HG03103 (cell line): ENCODE results near the gene UNC5C.
"Not testable (repeated sequence)": the region's sequence is repeated elsewhere in the genome, so short reads cannot be mapped to it uniquely, and the experiment has no call there.

Experiments
- ATAC-seq: cut with Tn5 transposase; IDR thresholded peaks from one replicate; pipeline ENCODE4 v1.9.1; 2021; ENCODE audit warnings: low read depth; ENCODE audit not compliant: unreplicated experiment

UNC5C gene

DNA sequence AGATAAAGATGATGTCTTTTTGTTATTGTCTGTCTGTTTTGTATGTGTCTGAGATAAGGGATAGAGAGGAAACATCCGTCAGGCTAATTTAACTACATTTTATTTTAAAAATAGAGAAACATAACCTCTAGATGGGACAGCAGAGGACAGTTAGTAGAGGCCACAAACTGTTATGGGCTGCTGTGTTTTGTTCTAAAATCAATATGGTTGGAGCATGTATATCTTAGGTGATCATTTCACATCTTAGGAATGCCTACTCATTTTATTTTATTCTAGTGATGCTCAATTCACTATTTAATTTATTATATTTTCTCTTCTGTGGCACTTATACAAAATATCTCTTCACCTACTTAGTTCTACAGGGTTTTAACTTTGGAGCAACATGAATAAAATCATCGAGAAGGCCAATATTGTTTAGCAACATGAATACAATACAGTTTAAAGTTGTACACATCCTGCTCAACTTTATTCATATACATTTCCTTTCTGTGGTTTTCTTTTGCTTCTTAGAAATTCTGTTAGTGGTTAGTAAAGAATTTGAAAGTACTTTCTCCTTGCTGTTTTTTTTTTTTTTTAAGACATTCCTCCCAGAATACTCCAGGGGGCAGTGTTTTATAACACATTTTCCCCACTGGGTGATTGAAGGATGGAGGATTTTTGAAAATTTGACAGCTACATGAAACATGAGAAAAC lies 392.9 kb downstream of the UNC5C start:
- ATAC-seq = peak; percentile 46

DNA sequence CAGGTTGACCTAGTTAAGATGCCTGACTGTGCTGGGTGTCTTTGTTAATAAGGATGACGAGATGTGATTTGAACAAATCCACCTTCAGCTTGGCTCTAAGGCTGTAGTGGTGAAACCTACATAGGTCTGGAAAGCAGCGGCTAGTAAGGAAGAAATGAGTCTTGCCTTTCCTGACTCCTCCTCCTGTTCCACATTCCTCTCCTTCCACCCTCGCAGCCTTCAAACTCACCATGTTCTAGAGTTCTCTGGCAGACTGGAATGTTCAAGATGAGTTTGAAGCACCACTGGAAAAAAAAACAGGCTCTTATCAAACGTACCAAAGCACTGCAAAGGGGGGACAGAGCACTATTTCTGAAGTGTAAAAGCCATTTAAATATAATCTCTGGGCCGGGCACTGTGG lies 395.6 kb downstream of the UNC5C start:
- no peak for ATAC-seq

DNA sequence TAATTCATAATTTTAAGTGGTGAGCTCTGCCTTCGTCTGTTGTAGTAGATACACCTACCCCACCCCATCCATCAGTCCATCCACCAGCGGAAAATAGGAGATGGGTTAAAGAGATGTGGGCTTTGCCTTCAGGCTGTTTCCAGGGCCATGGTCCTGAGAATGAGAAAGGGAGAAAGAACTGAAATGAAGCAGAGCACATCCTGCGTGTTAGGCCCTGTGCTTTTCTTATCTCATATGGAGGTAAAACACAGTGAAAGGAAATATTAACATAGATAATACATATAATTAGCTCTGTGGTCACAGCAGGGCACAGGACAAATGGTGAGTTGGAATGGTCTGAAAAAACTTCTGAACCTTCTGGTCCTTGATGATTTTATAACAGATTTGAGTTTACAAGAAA lies 397.5 kb downstream of the UNC5C start:
- ATAC-seq = no peak

DNA sequence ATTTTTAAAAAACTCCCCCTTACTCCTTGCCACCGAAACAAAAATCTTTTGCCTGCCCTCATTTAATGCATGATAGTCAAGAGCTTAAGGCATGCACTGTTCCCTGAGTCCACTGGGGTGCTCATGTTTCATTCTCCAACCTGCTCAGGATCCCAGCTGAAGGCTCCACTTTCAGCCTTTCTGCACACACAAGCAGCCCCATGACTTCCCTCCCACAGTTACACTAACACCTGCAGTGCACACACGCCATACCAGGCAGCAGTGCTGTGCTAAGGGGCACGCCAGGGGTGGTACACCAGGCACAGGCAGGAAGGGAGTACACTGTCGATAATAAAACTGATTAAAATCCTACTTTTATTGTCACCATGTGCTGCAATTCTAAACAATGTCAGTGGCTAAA lies 405.8 kb downstream of the UNC5C start:
- ATAC-seq = no peak

DNA sequence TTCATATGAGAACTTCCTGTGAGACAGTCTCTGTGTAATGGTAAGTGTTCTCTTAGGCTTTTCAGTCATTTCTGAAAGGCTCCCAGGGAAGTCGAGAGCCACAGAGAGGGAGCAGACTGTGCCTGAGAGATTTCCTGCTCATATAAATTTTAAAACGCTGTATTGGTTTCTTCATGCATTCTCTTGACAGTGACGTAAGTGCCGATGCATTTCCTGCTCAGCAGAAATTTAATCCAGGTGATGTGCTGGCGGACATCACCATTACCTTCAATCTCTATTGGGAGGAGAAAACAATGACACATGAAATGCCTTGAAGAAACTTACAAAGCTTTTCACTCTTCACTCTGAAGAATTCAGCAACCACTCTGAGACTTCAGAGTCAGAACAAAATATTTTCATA lies 407.4 kb downstream of the UNC5C start:
- no peak for ATAC-seq

DNA sequence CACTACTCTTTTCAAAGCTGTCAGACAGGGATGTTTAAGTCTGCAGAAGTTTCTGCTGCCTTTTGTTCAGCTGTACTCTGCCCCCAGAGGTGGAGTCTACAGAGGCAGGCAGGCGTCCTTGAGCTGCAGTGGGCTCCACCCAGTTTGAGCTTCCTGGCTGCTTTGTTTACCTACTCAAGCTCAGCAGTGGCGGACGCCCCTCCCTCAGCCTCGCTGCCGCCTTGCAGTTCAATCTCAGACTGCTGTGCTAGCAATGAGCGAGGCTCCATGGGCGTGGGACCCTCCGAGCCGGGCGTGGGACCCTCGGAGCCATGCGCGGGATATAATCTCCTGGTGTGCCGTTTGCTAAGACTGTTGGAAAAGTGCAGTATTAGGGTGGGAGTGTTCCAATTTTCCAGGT lies 409.3 kb downstream of the UNC5C start:
- ATAC-seq = not testable (repeated sequence)

DNA sequence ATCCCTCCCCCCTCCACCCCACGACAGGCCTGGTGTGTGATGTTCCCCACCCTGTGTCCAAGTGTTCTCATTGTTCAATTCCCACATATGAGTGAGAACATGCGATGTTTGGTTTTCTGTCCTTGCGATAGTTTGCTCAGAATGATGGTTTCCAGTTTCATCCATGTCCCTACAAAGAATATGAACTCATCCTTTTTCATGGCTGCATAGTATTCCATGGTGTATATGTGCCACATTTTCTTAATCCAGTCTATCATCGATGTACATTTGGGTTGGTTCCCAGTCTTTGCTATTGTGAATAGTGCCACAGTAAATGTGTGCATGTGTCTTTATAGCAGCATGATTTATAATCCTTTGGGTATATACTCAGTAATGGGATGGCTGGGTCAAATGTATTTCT lies 414.8 kb downstream of the UNC5C start:
- not testable (repeated sequence) for ATAC-seq

DNA sequence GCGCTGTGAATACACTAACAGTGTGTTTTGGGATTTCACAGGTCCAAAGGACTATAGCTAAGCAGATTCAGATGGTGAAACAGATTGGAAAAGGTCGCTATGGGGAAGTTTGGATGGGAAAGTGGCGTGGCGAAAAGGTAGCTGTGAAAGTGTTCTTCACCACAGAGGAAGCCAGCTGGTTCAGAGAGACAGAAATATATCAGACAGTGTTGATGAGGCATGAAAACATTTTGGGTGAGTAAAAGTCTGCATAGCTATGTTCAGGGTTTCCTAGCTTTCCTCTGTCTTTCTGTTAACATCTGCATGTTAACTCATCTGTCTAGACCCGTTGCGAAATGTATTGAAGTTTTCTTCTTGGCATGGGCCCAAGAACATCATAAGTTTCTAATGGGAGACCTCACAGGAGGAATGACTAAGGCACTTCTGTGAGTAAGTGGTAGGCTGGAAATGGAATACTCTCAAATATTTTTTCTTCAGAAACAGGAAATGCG lies 418.9 kb downstream of the UNC5C start:
- no peak for ATAC-seq

DNA sequence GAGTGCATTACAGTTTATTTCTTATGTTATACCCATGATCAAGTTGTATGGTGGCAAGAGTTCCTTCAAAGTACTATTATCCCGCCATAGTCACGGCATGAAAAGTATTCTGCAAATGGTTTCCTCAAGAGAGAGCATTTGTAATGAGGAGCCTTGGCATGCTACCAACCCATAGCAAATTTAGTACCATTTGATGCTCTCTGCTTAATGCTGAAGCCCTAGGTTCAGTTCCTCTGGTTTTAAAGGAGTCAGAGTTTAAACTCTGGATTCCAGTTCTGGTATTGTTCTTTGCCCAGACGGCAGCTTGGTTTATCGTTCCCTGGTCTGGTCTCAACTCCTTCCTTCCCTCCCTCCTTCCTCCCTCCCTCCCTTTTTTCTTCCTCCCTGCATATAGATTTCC lies 419.7 kb downstream of the UNC5C start:
- no peak for ATAC-seq

DNA sequence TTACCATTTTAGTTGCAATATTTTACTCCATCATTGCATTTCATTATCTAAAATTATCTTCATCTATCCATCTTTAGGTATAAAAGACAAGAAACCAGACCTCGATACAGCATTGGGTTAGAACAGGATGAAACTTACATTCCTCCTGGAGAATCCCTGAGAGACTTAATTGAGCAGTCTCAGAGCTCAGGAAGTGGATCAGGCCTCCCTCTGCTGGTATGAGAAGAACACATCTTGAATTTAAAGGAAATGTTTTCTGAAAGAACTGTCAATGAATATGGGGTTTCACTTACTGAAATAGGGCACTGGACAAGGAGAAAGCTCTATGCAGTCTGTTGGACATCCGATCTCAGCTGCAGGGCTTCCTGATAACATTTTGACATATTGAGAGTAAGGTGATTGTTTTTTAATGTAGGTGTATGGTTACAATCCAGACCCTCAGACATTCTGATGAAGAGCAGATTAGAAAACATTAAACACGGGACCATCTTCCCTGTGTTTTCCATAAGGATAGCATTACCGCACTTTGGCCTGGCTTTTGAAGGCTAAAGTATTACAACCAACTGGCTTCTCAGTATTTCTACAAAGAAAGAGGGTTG lies 423.8 kb downstream of the UNC5C start:
- ATAC-seq = no peak

DNA sequence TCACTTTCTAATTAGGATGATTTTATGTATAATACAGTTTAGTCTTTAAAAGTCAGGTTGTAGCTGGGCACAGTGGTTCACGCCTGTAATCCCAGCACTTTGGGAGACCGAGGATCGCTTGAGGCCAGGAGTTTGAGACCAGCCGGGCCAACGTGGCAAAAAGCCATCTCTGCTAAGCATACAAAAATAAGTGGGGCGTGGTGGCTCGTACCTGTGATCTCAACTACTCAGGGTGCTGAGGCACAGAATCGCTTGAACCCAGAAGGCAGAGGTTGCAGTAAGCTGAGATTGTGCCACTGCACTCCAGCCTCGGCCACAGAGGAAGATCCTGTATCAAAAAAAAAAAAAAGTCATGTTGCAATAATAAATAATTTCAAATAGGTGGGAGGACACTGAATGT lies 426.8 kb downstream of the UNC5C start:
- ATAC-seq = no peak

DNA sequence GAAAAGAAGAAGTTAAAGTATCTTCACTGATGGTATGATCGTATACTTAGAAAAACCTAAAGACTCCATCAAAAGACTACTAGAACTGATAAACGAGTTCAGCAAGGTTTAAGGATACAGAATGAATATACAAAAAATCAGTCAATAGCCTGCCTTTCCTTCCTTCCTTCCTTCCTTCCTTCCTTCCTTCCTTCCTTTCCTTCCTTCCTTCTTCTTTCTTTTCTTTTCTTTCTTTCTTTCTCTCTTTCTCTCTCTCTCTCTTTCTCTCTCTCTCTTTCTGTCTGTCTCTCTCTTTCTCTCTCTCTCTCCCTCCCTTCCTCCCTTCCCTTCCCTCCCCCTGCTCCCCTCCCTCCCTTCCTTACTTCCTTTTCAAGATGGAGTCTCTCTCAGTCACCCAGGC lies 428.3 kb downstream of the UNC5C start:
- ATAC-seq = no peak

DNA sequence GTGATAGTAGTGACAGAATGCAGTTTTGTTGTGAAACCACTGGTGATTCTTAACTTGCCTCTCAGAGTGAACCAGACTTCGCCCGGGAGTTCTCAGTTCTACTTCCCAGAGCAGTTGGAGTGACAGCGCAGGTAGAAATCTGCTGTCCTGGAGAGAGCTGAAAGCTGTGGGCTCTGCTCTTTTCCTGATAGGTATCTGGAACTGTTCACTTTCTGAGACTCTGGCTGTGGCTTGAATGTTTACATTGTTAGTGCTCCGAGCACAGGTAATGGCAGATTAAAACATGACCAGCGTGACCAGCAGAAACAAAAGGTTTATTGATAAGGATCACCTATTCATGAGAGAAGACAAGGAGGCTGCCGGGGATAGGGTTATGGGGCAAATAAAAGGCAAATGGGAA lies 430.3 kb downstream of the UNC5C start:
- ATAC-seq = no peak

DNA sequence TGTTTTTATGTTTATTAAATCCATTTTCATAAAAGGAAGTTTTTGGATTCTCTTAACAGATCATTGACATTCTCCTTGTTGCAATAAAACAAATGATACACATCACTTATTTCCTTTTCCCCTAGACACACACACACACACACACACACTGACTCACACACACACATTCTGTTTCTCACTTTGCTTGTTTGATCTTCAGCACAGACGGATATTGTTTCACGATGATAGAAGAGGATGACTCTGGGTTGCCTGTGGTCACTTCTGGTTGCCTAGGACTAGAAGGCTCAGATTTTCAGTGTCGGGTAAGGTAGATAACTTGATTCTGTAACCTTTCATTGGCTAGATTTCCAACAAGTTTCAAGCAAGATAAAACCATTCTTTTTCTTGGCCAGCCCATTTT lies 434.3 kb downstream of the UNC5C start:
- ATAC-seq = no peak
